Measurements from ENCODE around the gene MCHR2.
A peak's percentile ranks its signal among the peaks of the same experiment; 100 is the strongest.

Gene MCHR2

GRCh38 chr6:99887066-99887465 lies 107.0 kb downstream of the MCHR2 start:
- ATAC-seq (ENCODE audit: insufficient read depth, low read depth): no peak
- no peak overlapping the region for H3K4me2 ChIP-seq (ENCODE audit: insufficient read depth, low read length)
- H3K36me3 ChIP-seq (ENCODE audit: insufficient read depth, low read length): no peaks in the 10 kb centered on the region
- TF ChIP-seq EZH2 (IDR thresholded peaks at IDR 0.05; ENCODE audit: borderline replicate concordance, low read depth, low read length, severe bottlenecking): no peak
- no peak for TF ChIP-seq CTCF (IDR thresholded peaks at IDR 0.05; ENCODE audit: borderline replicate concordance, extremely low read depth, low read length, poor library complexity, severe bottlenecking)
- H3K79me2 ChIP-seq (ENCODE audit: insufficient read depth, low read length): no peaks in the 10 kb centered on the region
- H3K27me3 ChIP-seq (ENCODE audit: insufficient read depth, low read length, poor library complexity): no peaks in the 10 kb centered on the region
- H2AFZ ChIP-seq (ENCODE audit: low read depth, low read length): no peak overlapping the region
- H3K4me1 ChIP-seq (ENCODE audit: insufficient read depth, low read length): no peaks in the 10 kb centered on the region
- H3K9me3 ChIP-seq (ENCODE audit: insufficient read depth, low read length, severe bottlenecking): no peaks in the 10 kb centered on the region
- H3K9ac ChIP-seq (ENCODE audit: low read depth, low read length): no peak overlapping the region
- H3K4me3 ChIP-seq (ENCODE audit: low read depth in 1 of 2, low read length in 2 of 2): no peak overlapping the region
- DNase-seq: no peak
- H3K27ac ChIP-seq (ENCODE audit: low read length): no peak overlapping the region
- H4K20me1 ChIP-seq (ENCODE audit: insufficient read depth, low read length): no peaks in the 10 kb centered on the region

- no peaks in the 10 kb centered on the region for H3K79me2 ChIP-seq (ENCODE audit: insufficient read depth, low read length)
- ATAC-seq (ENCODE audit: insufficient read depth, low read depth): no peak
- no peaks in the 10 kb centered on the region for H3K27me3 ChIP-seq (ENCODE audit: insufficient read depth, low read length, poor library complexity)
- H3K4me3 ChIP-seq (ENCODE audit: low read depth in 1 of 2, low read length in 2 of 2): no peak overlapping the region
- DNase-seq: no peak
- no peak overlapping the region for H3K4me2 ChIP-seq (ENCODE audit: insufficient read depth, low read length)
- TF ChIP-seq EZH2 (IDR thresholded peaks at IDR 0.05; ENCODE audit: borderline replicate concordance, low read depth, low read length, severe bottlenecking) (no peak), CTCF (IDR thresholded peaks at IDR 0.05; ENCODE audit: borderline replicate concordance, extremely low read depth, low read length, poor library complexity, severe bottlenecking) (no peak)
- H2AFZ ChIP-seq (ENCODE audit: low read depth, low read length): no peak overlapping the region
- H3K27ac ChIP-seq (ENCODE audit: low read length): no peak overlapping the region
- H4K20me1 ChIP-seq (ENCODE audit: insufficient read depth, low read length): no peaks in the 10 kb centered on the region
- no peak overlapping the region for H3K9ac ChIP-seq (ENCODE audit: low read depth, low read length)
- H3K36me3 ChIP-seq (ENCODE audit: insufficient read depth, low read length): no peaks in the 10 kb centered on the region
- no peaks in the 10 kb centered on the region for H3K9me3 ChIP-seq (ENCODE audit: insufficient read depth, low read length, severe bottlenecking)
- no peaks in the 10 kb centered on the region for H3K4me1 ChIP-seq (ENCODE audit: insufficient read depth, low read length)
These were observed 109.0 kb downstream of the MCHR2 start for GRCh38 chr6:99885051-99885450.

- H3K9ac ChIP-seq (ENCODE audit: low read depth, low read length): no peak overlapping the region
- no peak overlapping the region for H3K4me3 ChIP-seq (ENCODE audit: low read depth in 1 of 2, low read length in 2 of 2)
- no peaks in the 10 kb centered on the region for H4K20me1 ChIP-seq (ENCODE audit: insufficient read depth, low read length)
- no peaks in the 10 kb centered on the region for H3K79me2 ChIP-seq (ENCODE audit: insufficient read depth, low read length)
- H3K4me1 ChIP-seq (ENCODE audit: insufficient read depth, low read length): no peaks in the 10 kb centered on the region
- H3K4me2 ChIP-seq (ENCODE audit: insufficient read depth, low read length): no peak overlapping the region
- no peaks in the 10 kb centered on the region for H3K36me3 ChIP-seq (ENCODE audit: insufficient read depth, low read length)
- DNase-seq (no peak), ATAC-seq (ENCODE audit: insufficient read depth, low read depth) (peak; percentile 76)
- no peak overlapping the region for H2AFZ ChIP-seq (ENCODE audit: low read depth, low read length)
- no peak overlapping the region for H3K27ac ChIP-seq (ENCODE audit: low read length)
- TF ChIP-seq CTCF (IDR thresholded peaks at IDR 0.05; ENCODE audit: borderline replicate concordance, extremely low read depth, low read length, poor library complexity, severe bottlenecking) (no peak), EZH2 (IDR thresholded peaks at IDR 0.05; ENCODE audit: borderline replicate concordance, low read depth, low read length, severe bottlenecking) (no peak)
- H3K27me3 ChIP-seq (ENCODE audit: insufficient read depth, low read length, poor library complexity): peaks cover 3% of the 10 kb centered on the region
- no peaks in the 10 kb centered on the region for H3K9me3 ChIP-seq (ENCODE audit: insufficient read depth, low read length, severe bottlenecking)
These were observed 111.8 kb downstream of the MCHR2 start for GRCh38 chr6:99882128-99882702.

- H3K4me3 ChIP-seq (ENCODE audit: low read depth in 1 of 2, low read length in 2 of 2): no peak overlapping the region
- no peaks in the 10 kb centered on the region for H3K79me2 ChIP-seq (ENCODE audit: insufficient read depth, low read length)
- H3K36me3 ChIP-seq (ENCODE audit: insufficient read depth, low read length): no peaks in the 10 kb centered on the region
- H3K4me2 ChIP-seq (ENCODE audit: insufficient read depth, low read length): no peak overlapping the region
- H3K9me3 ChIP-seq (ENCODE audit: insufficient read depth, low read length, severe bottlenecking): no peaks in the 10 kb centered on the region
- H3K9ac ChIP-seq (ENCODE audit: low read depth, low read length): no peak overlapping the region
- no peak overlapping the region for H3K27ac ChIP-seq (ENCODE audit: low read length)
- no peaks in the 10 kb centered on the region for H4K20me1 ChIP-seq (ENCODE audit: insufficient read depth, low read length)
- no peak overlapping the region for H2AFZ ChIP-seq (ENCODE audit: low read depth, low read length)
- TF ChIP-seq EZH2 (IDR thresholded peaks at IDR 0.05; ENCODE audit: borderline replicate concordance, low read depth, low read length, severe bottlenecking) (no peak), CTCF (IDR thresholded peaks at IDR 0.05; ENCODE audit: borderline replicate concordance, extremely low read depth, low read length, poor library complexity, severe bottlenecking) (no peak)
- H3K4me1 ChIP-seq (ENCODE audit: insufficient read depth, low read length): no peaks in the 10 kb centered on the region
- DNase-seq (no peak), ATAC-seq (ENCODE audit: insufficient read depth, low read depth) (no peak)
- H3K27me3 ChIP-seq (ENCODE audit: insufficient read depth, low read length, poor library complexity): peaks cover 3% of the 10 kb centered on the region
These were observed 114.6 kb downstream of the MCHR2 start for GRCh38 chr6:99879431-99879830.
